Measurements from ENCODE around the gene FRMD4A. TPM values are rescaled to one million over a fixed set of nuclear protein-coding genes. Genes with fewer than 3 reads are reported as not detected.

The FRMD4A gene
- total and polyA plus RNA-seq, 2 of the 4 experiments (the other 2 are of a cell fraction): 30.3 to 68.8 TPM

DNA sequence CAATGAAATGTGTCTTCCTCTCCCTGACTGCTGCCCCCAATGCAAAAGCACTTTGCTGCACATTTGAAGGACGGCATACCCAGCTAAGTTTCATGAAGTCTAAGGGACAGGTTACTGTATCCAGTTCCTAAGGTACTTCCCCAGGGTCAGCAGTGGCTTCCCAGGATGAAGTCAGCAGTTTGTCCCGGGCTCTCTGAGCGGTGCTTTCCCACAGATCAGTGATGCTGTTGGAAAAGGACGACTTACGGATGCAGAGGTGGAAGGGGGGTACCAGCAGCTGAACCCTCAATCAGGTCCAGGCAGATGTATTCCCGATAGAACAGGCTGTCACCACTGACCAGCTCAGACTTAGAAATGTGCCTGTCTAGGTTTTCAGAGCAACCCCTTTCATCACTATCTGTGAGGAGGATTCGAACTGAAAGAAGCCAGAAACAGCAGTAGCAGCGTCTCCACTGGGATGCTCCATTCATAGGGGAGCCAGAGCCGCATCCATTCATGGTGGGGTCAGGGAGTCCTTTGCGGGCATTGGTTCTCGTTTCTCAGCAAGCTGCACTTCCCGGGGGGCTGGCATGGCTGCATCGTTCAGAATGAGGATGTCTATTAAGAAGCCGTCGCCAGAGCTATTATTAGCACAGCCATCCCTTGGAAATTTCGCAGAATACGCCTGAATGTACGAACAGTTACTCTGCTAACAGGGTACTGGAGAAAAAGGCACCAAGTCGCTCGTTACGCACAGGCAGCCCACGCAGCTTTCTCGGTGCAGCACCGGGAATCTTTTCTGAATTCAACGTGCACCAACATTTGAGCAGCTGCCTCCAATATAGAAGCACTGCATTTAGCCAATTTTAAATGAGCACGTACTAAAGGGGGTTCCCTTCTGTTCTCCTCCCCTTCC is 440.2 kb downstream of the FRMD4A start:
- peak overlapping the region; percentile 93 for H3K14ac ChIP-seq (replicated peaks; ENCODE audit: low read depth, low read length)
- H3K18ac ChIP-seq (ENCODE audit: low read depth, low read length): peak overlapping the region; percentile 35; the same call in 1 of the 2 replicates
- H3K23ac ChIP-seq (ENCODE audit: low read depth, low read length): peak overlapping the region; percentile 96
- peaks cover 18 to 75% of the 10 kb centered on the region in 2 experiments for H3K79me1 ChIP-seq (ENCODE audit: low read depth in 1 of 2, low read length in 2 of 2)
- peak overlapping the region; percentile 73; the same call in 1 of the 2 replicates for H3K27ac ChIP-seq (ENCODE audit: insufficient read depth, low read length)
- H3K36me3 ChIP-seq (ENCODE audit: control insufficient read depth, insufficient read depth, low read length): no peaks in the 10 kb centered on the region
- peak overlapping the region; percentile 89 for H2AFZ ChIP-seq (replicated peaks; ENCODE audit: low read length, poor library complexity)
- peak overlapping the region; percentile 73 for H3K56ac ChIP-seq (ENCODE audit: extremely low read depth, insufficient read depth, low read length)
- no peaks in the 10 kb centered on the region for H3K27me3 ChIP-seq (ENCODE audit: control insufficient read depth, insufficient read depth, low read length)
- H3K9me3 ChIP-seq (ENCODE audit: control insufficient read depth, insufficient read depth, low read length): no peaks in the 10 kb centered on the region
- 13% methylated on average over 14 of the region's 26 CpGs; no CpG with 5 or more reads in 1 of the 2 experiments for WGBS, 2 experiments (ENCODE audit: extremely low coverage in 2 of 2, insufficient read length in 1 of 2)
- H2AK9ac ChIP-seq (replicated peaks; ENCODE audit: low read depth, low read length, poor library complexity): peak overlapping the region; percentile 47
- peak; percentile 71 for DNase-seq
- H3K4me3 ChIP-seq (ENCODE audit: insufficient read depth, low read depth, low read length): peak overlapping the region; percentile 62
- ChIA-PET POLR2A (ENCODE audit: unreplicated experiment) (no interaction called here), CTCF (no interaction called here)
- H3K4me1 ChIP-seq (ENCODE audit: control insufficient read depth, insufficient read depth, low read length): peaks cover 13% of the 10 kb centered on the region
- peak overlapping the region; percentile 81 for H3K4ac ChIP-seq (ENCODE audit: low read depth, low read length)
- intact Hi-C loops (cut with micrococcal nuclease): loop anchor here (5.0 kb wide), 1 partner anchor 103 kb away; no protein-coding TSS in a partner anchor
- dilution Hi-C loops (cut with HindIII; ENCODE audit: low sequenced_read_pairs, unreplicated experiment): no loop called here
- H4K91ac ChIP-seq (ENCODE audit: insufficient read depth, low read depth, low read length): peak overlapping the region; percentile 49
- peak overlapping the region; percentile 75 for H2BK120ac ChIP-seq (ENCODE audit: low read depth, low read length)
- H2BK15ac ChIP-seq (ENCODE audit: low read depth, low read length): peak overlapping the region; percentile 69
- peak overlapping the region; percentile 52 for H2BK20ac ChIP-seq (ENCODE audit: low read depth, low read length)
- in situ Hi-C loops (cut with MboI; ENCODE audit: low sequenced_read_pairs): no loop called here
- no peaks in the 10 kb centered on the region for H4K20me1 ChIP-seq (ENCODE audit: insufficient read depth, low read length)
- peak overlapping the region; percentile 72 for H2BK5ac ChIP-seq (ENCODE audit: low read depth, low read length, poor library complexity, severe bottlenecking)
- peak overlapping the region; percentile 96 for H3K4me2 ChIP-seq (ENCODE audit: low read depth, low read length)
- peak overlapping the region; percentile 28; the same call in 1 of the 2 replicates for H4K5ac ChIP-seq (ENCODE audit: low read depth, low read length)
- H3K9ac ChIP-seq (ENCODE audit: low read depth, low read length): peak overlapping the region; percentile 94
- peak overlapping the region; percentile 93 for H2AK5ac ChIP-seq (ENCODE audit: low read depth, low read length)
- ATAC-seq (ENCODE audit: low read depth): peak; percentile 38
- H4K8ac ChIP-seq (ENCODE audit: low read depth in 2 of 2, low read length in 2 of 2): peak overlapping the region; percentile 68 to 93; a peak in 3 of 4 replicates
- no TSS peak for BruUV-seq (replicated peaks)
- TF ChIP-seq MAZ (IDR thresholded peaks at IDR 0.05; ENCODE audit: borderline replicate concordance, low read depth, low read length) (no peak), BHLHE40 (IDR thresholded peaks at IDR 0.05; ENCODE audit: low read depth, low read length) (no peak), FOS (IDR thresholded peaks at IDR 0.05; ENCODE audit: low read depth, low read length) (no peak), RAD21 (IDR thresholded peaks at IDR 0.05; ENCODE audit: low read length) (no peak), RFX5 (IDR thresholded peaks at IDR 0.05; ENCODE audit: low read depth, low read length) (no peak), POLR2A (IDR thresholded peaks at IDR 0.05; ENCODE audit: low read depth, low read length) (0 out of 2 replicates have a peak, but pooled peaks have one; percentile 14), SMC3 (IDR thresholded peaks at IDR 0.05; ENCODE audit: low read depth, low read length) (no peak), NFE2L2 (IDR thresholded peaks at IDR 0.05; ENCODE audit: low read depth, low read length) (peak; percentile 30; the same call in 1 of the 2 replicates), RCOR1 (IDR thresholded peaks at IDR 0.05; ENCODE audit: insufficient replicate concordance, low read length) (no peak)
- peaks cover 23% of the 10 kb centered on the region for H3K9me1 ChIP-seq (ENCODE audit: insufficient read depth, low read length)

Data from IMR-90 (cell line).